GM18909 (cell line): ENCODE results near the gene CDC45.
A peak's percentile ranks its signal among the peaks of the same experiment; 100 is the strongest.
"Not testable (repeated sequence)": the region's sequence is repeated elsewhere in the genome, so short reads cannot be mapped to it uniquely, and the experiment has no call there.

Experiments
- ATAC-seq: cut with Tn5 transposase; IDR thresholded peaks from one replicate; pipeline ENCODE4 v1.9.1; 2021; ENCODE audit warnings: mild to moderate bottlenecking; ENCODE audit not compliant: unreplicated experiment, poor library complexity

CDC45 gene, protein sequence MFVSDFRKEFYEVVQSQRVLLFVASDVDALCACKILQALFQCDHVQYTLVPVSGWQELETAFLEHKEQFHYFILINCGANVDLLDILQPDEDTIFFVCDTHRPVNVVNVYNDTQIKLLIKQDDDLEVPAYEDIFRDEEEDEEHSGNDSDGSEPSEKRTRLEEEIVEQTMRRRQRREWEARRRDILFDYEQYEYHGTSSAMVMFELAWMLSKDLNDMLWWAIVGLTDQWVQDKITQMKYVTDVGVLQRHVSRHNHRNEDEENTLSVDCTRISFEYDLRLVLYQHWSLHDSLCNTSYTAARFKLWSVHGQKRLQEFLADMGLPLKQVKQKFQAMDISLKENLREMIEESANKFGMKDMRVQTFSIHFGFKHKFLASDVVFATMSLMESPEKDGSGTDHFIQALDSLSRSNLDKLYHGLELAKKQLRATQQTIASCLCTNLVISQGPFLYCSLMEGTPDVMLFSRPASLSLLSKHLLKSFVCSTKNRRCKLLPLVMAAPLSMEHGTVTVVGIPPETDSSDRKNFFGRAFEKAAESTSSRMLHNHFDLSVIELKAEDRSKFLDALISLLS

DNA sequence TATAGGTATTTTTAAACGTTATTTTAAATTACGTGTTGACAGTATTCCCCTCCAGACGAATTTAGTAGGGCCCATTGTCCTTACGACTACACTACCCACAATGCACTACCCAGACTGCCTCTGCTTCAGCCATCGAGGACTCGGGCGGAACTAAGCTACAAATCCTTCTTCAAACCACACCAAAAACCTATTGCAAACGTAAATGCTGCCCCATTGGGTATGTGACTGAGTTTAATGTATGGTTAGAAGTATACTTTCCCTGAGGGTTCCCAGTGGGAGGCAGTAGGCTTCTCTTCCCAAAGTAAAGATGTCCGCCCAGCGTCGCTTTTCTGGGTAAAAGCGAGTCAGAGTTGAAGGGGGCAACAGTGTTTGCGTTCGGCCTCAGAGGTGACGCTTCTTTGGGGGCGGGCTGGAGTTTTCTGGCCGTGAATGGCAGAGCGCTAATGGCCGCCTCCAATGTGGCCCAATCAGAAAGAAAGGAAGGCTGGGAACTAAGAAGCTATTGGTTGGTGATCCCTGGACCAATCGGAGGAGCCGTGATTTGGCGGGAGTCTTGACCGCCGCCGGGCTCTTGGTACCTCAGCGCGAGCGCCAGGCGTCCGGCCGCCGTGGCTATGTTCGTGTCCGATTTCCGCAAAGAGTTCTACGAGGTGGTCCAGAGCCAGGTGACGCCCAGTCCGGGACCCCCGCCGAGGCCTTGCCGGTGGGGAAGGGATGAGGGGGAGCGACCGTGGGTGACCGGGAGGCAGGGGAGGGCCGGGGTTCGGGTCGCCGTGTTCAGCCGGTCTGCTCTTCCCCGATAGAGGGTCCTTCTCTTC, at the start of gene CDC45:
Gene CDC45, plus strand, starts transcription at position 566 of the 818 bp plus-strand sequence. Its CDS starts 49 bp downstream, at position 615.
- ATAC-seq = peak; percentile 88

DNA sequence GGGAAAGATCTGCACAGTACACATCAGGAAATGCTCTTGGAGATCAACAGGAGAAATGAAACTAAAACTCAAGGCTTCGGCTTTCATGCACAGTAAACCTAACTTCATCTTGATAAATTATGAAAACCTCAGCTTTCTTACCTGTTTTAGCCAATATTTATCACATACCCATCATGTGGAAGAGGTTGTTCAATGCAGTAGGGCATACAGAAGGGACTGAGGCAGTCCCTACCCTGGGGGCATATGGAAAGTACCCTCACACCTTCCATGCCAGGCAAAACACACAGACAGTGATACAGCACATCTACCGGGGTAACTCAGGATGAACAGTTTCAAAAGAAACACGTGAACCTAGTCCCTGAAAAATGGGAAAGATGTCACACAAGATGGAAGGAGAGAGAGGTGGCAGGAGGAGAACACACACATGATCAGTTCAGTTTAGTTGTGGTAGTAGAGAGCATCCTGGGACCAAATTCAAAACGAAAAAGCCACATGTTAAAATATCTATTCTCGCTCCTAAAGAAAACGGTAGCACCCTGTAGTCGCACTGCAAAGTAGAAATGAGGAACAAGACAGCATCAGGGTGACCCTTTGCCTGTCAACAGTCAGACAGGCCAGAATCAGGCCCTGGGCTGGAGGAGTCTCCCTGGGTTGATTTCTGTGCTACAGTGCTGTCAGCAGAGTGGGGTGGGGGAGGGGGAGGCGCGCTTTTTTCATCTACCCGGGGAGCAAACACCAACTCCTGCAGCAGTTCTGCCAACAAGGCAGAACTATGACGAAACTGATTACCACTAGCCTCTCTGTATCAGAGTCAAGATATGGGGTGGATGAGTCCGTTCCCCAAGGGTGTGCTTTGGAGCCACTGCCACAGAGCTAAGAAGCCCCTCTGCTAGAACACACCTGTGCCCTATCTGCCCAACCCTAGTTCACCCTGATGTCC, 49.5 kb upstream of the CDC45 start:
- ATAC-seq = no peak

DNA sequence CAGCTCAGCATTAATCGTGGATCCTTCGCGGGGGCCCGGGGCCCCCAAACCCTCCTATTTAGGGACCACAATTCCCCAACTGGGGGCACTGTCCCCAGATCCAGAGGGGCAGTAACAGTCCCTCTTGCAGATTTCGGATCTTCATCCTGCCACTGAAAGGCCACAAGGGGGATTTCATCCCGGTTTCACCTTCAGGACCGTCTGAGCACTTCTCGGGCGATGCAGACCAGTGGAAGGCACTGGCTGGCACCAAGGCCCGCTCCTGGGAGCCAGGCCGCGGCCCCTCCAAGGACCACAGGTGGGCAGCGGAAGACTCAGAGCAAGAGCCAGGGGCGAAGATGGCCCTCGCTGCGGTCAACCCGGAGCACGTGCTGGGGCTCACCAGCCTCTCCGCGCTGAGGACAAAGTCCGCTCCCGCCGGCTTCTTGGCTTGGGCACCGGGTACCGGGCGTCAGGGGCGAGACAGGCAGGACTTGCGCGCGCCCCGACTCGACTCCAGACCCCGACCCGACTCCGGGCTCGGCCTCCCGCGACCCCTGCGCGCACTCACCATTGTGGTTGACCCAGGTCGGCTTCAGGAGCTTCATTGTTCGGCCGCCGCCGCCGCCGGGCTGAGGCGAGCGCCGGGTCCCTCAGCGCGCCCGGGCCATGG, 48.7 kb upstream of the CDC45 start:
- ATAC-seq = peak; percentile 13

DNA sequence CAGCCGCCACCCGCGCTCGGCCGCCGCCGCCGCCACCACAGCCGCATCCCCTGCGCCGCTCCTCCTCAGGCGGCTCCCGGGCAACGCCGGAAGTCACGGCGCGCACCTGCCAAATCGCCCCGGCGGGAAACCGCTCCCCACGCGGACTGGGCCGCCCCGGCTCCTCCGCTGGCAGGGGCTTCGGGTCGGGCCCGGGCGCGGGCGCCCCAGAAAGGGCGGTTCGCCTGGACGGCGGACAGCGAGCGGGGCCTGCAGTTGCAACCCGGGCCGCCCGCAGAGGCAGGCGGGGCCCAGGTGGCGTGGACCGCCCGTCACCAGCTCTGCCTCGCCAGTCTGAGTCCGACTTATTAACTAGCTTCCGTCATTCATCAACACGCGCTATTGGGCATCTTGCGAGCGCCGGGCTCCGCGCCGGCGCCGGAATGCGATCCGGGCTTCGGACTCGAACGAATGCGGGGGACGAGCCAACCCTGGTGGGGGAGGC, 48.0 kb upstream of the CDC45 start, which contains the start of gene HIRA:
Gene HIRA, minus strand, starts transcription at position 85 of the 484 bp plus-strand sequence. CDS start 257 bp downstream, outside the sequence.
- peak; percentile 57 for ATAC-seq

DNA sequence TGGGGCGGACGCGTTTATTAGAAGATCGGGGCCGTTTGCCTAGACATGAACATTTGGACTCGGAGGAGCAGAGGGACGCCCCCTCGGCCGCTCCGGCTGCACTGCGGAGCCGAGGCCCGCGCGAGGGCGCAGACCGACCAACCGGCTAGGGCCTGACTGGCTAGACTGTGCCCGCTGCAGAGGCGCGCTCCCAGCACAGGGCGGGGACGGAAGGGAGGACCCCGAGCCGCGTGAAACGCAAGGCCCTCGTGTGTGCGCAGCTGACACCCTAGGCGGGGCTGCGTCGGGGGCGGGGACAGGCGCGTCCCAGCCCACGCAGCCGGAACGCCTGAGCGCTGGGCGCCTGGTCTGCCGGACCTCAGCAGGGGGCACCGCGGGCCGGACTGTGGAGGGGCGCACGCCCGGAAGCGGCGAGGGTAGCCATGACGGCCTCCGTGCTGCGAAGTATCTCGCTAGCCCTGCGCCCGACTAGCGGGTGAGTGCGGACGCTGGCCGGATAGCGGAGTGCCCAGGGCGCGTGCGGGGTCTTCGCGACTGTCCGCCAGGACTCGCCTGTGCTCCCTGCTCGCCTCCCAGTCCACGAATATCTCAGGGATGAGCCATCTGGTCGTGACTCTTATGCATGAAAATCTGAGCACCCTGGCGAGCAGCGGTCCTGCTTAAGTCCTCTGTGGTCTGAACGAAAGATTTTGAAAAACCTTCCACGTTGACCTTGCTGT, 47.4 kb upstream of the CDC45 start, which contains the start of gene MRPL40:
Gene MRPL40, plus strand, starts transcription at position 413 of the 719 bp plus-strand sequence. Its CDS starts 10 bp downstream, at position 423.
- peak; percentile 83 for ATAC-seq

DNA sequence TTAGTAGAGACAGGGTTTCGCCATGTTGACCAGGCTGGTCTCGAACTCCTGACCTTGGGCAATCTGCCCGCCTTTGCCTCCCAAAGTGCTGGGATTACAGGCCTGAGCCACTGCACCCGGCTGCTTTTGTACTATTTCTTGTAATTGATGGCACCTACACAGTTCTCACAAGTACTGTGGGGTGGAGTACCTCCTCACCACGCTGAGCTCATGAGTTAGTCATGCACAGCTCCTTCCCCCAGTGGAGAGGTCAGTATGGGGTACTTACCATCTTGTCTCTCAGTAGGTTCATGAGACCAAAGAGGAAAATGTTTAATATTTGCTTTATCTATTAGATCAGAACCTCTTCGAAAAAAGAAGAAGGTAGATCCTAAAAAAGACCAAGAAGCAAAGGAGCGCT, 45.3 kb upstream of the CDC45 start:
- ATAC-seq = no peak

DNA sequence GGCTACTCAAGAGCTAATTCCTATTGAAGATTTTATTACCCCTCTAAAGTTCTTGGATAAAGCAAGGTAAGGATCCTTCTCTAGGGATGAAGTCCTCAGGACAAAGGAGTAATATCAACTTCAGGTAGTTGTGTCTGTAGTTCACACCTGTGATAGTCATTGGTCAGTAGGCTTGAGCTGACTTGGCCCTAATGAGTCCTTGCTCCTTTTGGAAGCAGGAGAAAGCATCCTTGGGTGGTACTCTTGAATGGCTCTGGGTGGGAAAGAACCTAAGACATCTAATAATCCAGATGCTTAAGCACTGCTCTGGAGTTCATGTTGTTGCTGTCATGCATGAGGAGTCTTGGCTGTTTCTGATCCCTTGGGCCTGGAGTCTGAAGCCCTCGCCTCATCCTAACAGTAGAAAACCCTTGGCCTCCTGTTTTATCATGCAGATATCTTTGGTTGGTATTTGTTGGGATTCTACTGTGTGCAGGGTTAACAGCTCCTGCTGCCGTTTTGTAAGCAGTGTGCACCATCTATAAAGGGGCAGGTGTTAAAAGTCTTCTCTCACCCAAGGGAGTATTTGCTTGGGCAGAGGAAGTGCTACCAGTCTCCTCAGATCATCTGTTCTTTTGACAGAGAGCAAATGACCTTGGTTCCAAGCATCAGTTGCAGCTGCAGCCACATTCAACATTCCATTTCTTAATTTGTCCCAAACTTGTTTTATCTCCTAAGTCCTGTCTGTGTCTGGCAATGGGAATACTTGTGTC, 44.7 kb upstream of the CDC45 start:
- ATAC-seq = no peak

DNA sequence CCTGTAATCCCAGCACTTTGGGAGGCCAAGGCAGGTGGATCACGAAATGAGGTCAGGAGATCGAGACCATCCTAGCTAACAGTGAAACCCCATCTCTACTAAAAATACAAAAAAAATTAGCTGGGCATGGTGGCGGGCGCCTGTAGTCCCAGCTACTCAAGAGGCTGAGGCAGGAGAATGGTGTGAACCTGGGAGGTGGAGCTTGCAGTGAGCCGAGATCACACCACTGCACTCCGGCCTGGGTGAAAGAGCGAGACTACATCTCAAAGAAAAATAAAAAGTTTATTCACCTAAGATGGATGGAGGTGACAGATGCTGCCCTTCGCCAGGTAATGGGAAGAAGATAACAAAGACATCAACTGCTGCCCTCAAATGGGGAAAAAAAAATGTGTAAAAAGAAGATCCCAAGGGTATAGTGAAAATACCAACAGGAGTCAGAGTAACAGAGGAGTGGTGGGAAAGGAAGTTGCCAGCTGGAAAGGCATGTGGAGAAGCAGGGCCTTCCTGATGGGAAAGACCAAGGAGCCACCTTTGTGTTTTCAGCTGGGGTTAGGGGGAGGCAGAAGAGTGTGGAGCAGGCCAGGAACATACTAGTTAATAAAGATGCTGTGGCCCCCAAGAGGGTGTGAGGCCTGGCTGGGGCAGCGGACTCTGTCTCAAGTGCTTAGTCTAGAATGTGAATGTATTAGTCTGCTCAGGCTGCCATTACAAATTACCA, 43.1 kb upstream of the CDC45 start:
- not testable (repeated sequence) for ATAC-seq

DNA sequence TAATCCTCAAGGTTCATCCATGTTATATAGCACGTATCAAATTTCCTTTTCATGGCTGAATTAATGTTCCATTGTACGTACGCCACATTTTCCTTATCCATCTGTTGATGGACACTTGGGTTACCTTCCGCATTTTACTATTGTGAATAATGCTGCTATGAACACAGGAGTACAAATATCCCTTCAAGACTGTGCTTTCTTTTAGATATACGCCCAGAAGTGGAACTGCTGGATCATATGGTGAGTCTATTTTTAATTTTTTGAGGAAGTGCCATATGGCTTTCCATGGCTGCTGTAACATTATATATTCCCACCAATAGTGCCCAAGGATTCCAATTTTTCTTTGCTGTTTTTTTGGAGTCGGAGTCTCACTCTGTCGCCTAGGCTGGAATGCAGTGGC, 41.4 kb upstream of the CDC45 start:
- ATAC-seq = no peak

DNA sequence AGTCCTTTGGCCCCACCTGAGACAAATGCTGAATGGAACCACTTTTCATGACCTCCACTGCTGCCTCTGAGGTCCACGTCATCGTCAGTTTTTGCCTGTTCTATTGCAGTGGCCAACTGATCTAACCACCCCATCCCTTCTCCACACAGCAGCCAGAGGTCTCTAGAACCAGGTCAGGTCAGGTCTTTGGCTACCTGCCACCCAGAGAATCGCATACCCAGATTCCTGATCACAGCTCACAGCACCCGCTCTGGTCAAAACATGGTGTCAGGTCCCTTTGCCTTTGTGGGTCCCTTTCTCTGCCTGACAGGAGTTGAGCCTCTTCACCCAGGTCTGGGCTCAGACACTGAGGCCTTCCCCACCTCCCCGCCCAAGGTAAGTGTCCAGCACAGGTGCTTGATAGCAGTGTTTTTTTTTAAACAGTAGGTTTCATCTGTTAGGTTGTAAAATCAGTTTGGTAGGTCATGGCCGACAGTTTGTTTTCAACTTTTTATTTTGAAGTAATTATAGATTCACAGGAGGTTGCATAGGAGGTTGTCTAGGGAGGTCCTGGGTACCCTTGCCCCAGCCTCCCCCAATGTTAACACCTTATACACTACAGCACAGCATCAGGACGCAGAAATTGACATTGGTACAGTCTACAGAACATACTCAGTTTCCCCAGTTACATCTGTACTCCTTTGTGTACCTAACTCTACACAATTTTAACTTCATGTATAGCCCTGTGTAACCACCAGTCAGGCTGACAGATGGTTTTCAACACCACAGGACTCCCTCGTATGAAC, 39.1 kb upstream of the CDC45 start:
- no peak for ATAC-seq

DNA sequence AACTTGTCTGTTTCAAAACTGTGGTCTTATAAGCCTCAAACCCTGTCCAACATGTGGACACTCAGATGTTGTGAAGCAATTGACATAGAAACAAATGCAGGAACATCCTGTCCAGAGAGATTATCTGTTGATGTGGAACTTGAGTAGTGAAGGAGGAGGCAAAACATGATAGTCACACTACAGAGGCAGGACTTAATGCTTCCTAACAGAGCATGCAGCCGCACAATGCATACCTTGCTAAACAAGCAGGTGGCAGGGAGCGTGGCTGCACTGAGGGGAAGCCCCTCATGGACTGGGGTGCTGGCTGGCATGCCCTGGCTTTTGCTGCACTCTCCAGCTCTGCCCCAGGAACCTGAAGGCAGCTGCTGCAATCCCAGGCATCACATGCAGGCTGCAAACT, 37.6 kb upstream of the CDC45 start:
- no peak for ATAC-seq

DNA sequence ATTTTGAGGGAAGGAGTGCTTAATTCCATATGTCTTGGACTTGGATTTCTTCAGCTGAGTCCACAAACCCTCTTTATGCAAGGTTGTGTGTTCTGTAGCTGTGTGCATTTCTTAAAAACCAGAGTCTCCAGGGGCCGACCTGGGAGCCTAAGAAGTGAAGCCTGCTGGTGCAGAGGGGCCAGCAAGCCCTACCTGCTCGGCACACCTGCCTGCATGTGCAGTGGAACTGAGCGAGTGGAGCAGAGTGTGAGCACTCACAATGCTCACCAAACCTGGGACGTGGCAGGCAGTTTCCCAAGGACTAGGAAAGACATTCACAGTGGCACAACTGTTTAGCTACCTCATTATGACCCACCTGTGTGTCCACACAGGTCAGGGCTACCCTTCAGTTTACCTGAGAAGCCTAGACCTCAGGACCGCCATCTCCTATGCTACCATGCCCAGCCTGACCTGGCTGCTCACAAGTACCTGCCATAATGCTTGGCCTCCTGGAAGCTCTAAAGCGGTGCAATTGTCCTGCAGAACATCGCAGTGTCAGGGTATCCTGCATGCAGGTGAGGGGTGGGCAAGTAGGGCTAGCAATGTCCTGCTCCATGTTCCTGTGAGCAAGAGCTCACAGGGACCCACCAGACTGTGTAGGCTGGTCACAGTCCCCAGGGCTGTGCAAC, 36.0 kb upstream of the CDC45 start:
- no peak for ATAC-seq

DNA sequence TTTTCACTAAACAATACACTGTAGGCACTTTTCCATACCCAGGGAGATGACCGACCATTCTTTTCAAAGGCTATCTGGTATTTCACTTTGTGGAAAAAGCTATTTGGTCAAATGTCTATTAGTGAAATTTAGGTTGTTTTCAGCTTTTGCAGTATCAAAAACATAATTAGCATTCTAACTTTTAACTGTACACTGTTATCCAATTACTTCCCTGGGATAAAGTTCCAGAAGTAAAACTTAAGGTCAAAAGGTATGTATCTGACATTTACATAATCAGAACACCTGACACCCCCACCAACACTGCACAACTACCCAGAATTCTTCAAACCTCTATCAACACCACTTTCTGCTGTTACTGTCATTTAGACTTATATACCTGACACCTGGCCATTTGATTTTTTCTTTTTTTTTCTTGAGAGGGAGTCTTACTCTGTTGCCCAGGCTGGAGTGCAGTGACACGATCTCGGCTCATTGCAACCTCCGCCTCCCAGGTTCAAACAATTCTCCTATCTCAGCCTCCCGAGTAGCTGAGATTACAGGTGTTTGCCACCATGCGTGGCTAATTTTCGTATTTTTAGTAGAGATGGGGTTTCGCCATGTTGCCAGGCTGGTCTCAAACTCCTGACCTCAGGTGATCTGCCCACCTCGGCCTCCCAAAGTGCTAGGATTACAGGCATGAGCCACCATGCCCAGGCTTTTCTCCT, 34.3 kb upstream of the CDC45 start:
- ATAC-seq = not testable (repeated sequence)

DNA sequence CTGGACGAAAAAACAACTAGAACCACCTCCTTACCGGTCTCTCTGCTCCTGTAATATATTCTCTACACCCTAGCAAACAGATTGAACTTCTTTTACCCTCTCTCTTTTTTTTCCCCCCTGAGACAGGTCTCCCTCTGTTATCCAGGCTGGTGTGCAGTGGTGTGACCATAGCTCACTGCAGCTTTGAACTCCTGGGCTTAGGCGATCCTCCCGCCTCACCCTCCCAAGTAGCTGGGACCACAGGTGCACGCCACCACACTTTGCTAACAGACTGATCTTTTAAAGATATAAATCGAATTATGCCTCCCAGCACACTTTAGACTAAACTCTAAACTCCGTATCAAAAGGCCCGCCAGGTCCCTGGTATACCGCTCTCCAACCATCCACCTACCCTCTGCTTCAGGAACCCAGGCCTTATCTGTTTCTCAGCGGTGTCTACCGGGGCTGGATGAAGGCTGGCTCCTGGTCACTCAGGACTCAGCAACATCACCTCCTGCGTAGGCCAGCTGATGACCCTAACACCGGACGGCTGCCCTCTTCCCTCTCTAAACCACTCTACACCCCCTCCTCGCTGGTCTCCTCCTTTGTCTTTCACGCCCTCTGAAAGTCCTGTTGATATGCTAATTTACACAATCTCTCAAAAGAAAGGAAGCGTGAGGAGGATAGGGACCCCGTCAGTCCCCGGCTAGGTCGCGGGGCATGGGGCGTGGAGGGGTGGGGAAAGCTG, 33.0 kb upstream of the CDC45 start:
- ATAC-seq = no peak
